HepG2 (cell line): ENCODE data around the gene FAT4. TPM values are rescaled to one million over a fixed set of nuclear protein-coding genes. Genes with fewer than 3 reads are reported as not detected.

Experiments used
- ARID4A ChIP-seq: sonication (generic); formaldehyde crosslinking; IDR thresholded peaks from 2 replicates; pipeline ENCODE4 v1.5.0; 2020; ENCODE audit warnings: mild to moderate bottlenecking, missing genetic modification reagents, borderline replicate concordance
- ASH2L ChIP-seq: fragments of 300-600, 200-600 bp; sonication (generic); IDR thresholded peaks from 2 replicates; pipeline ENCODE4 v1.7.0; 2017; ENCODE audit warnings: low read depth, mild to moderate bottlenecking, moderate library complexity, mixed read lengths, low read length; ENCODE audit not compliant: insufficient read length
- FOXO4 ChIP-seq: sonication (generic); formaldehyde crosslinking; conservative IDR thresholded peaks from 2 replicates; pipeline ENCODE4 v1.8.1; 2023; ENCODE audit warnings: missing genetic modification reagents
- HDAC1 ChIP-seq: sonication (generic); formaldehyde crosslinking; IDR thresholded peaks from 2 replicates; pipeline ENCODE4 v1.5.1; 2020; ENCODE audit warnings: mild to moderate bottlenecking, missing genetic modification reagents
- HDAC6 ChIP-seq: fragments of 200-600 bp; sonication (generic); IDR thresholded peaks from 2 replicates; pipeline ENCODE4 v1.7.0; 2017; ENCODE audit warnings: mild to moderate bottlenecking, antibody characterized with exemption, low read length, low read depth
- KLF6 ChIP-seq: IDR thresholded peaks from 2 replicates; pipeline ENCODE4 v1.8.0; 2016; ENCODE audit warnings: missing biosample characterization, missing genetic modification reagents
- MIER3 ChIP-seq: IDR thresholded peaks from 2 replicates; pipeline ENCODE4 v1.6.1; 2016; ENCODE audit warnings: missing compliant biosample characterization, borderline replicate concordance
- RBFOX2 ChIP-seq: fragments of 200-400 bp; formaldehyde crosslinking; IDR thresholded peaks from 2 replicates; pipeline ENCODE4 v1.6.1; 2017; ENCODE audit warnings: low read depth, mild to moderate bottlenecking, low read length
- RFX3 ChIP-seq: IDR thresholded peaks from 2 replicates; pipeline ENCODE4 v1.6.1; 2016; ENCODE audit warnings: missing biosample characterization, missing genetic modification reagents
- SIN3B ChIP-seq: fragments of 150-350 bp; IDR thresholded peaks from 2 replicates; pipeline ENCODE4 v1.6.1; 2014; ENCODE audit warnings: low read length
- SSRP1 ChIP-seq: IDR thresholded peaks from 2 replicates; pipeline ENCODE4 v1.6.1; 2016; ENCODE audit warnings: control low read depth
- ZMYM4 ChIP-seq: sonication (generic); formaldehyde crosslinking; IDR thresholded peaks from 2 replicates; pipeline ENCODE4 v1.8.1; 2023; ENCODE audit warnings: mild to moderate bottlenecking, missing genetic modification reagents
- ZNF292 ChIP-seq: sonication (generic); formaldehyde crosslinking; IDR thresholded peaks from 2 replicates; pipeline ENCODE4 v1.8.1; 2022; ENCODE audit warnings: mild to moderate bottlenecking, low read depth, missing genetic modification reagents, borderline replicate concordance
- ZNF704 ChIP-seq: sonication (generic); formaldehyde crosslinking; IDR thresholded peaks from 2 replicates; pipeline ENCODE4 v1.8.1; 2023; ENCODE audit warnings: mild to moderate bottlenecking, inconsistent platforms, moderate library complexity, missing genetic modification reagents, borderline replicate concordance
- ZNF761 ChIP-seq: sonication (generic); formaldehyde crosslinking; conservative IDR thresholded peaks from 2 replicates; pipeline ENCODE4 v1.4.0; 2020; ENCODE audit warnings: mild to moderate bottlenecking, missing genetic modification reagents
- ZNF772 ChIP-seq: sonication (generic); formaldehyde crosslinking; IDR thresholded peaks from 2 replicates; pipeline ENCODE4 v1.5.0; 2020; ENCODE audit warnings: mild to moderate bottlenecking, missing genetic modification reagents
- ZNF773 ChIP-seq: sonication (generic); formaldehyde crosslinking; IDR thresholded peaks from 2 replicates; pipeline ENCODE4 v1.4.0; 2020; ENCODE audit warnings: missing genetic modification reagents, borderline replicate concordance
- ZNF776 ChIP-seq: sonication (generic); formaldehyde crosslinking; IDR thresholded peaks from 2 replicates; pipeline ENCODE4 v1.4.0; 2020; ENCODE audit warnings: mild to moderate bottlenecking, missing genetic modification reagents
- ZNF782 ChIP-seq: sonication (generic); formaldehyde crosslinking; IDR thresholded peaks from 2 replicates; pipeline ENCODE4 v1.4.0; 2020; ENCODE audit warnings: missing genetic modification reagents, mild to moderate bottlenecking, borderline replicate concordance
- polyA plus RNA-seq, 8 experiments: library from polyadenylated mRNA; depleted of rRNA in 3 of 8; stranded (reverse) in 7 of 8; unstranded in 1 of 8; fragments of >200 nt; fragmentation: Illumina TruSeq in 4 of 8; extraction: Trizol in 4 of 8; gene quantifications; 2 replicates each; pipeline versions ENCODE4 v1.2.1 to v1.2.3, GENCODE V29; 2011 to 2016; ENCODE audit warnings: low read depth in 4 of 8, missing spikeins in 1 of 8, mixed read lengths in 1 of 8; ENCODE audit not compliant: insufficient read depth in 1 of 8
- total RNA-seq, 5 experiments: library from RNA; depleted of rRNA; stranded (reverse); fragments of >200 nt; fragmentation: Illumina TruSeq; extraction: Trizol; gene quantifications; 2 replicates each; pipeline ENCODE4 v1.2.3, GENCODE V29; 2016; ENCODE audit warnings: low read depth in 1 of 5

The FAT4 gene
- total and polyA plus RNA-seq, 2 of the 13 experiments (the other 11 are each of a cell fraction or from before 2014, with no cell fraction given) = 0.27 to 1.2 TPM

GRCh38 chr4:125314676-125315575, at the start of gene FAT4 (continued):
- peak; percentile 83; the same call in 1 of the 2 replicates for TF ChIP-seq ARID4A
- TF ChIP-seq ZNF292 (CRISPR knock-in tag) = peak; percentile 91
- peak; percentile 65; the same call in 1 of the 2 replicates for TF ChIP-seq ZNF782 (CRISPR knock-in tag)
- TF ChIP-seq SIN3B = no peak
- no peak for TF ChIP-seq ZNF704 (CRISPR knock-in tag)
- 0 out of 2 replicates have a peak, but pooled peaks have one; percentile 34 for TF ChIP-seq ZNF776
- peak; percentile 1 for TF ChIP-seq ASH2L
- TF ChIP-seq ZNF773 (CRISPR knock-in tag) = no peak
- 0 out of 2 replicates have a peak, but pooled peaks have one; percentile 94 for TF ChIP-seq FOXO4 (CRISPR knock-in tag)
- TF ChIP-seq ZNF772 (CRISPR knock-in tag) = peak; percentile 82
- TF ChIP-seq RBFOX2 = 0 out of 2 replicates have a peak, but pooled peaks have one; percentile 21
- TF ChIP-seq ZMYM4 (CRISPR knock-in tag) = peak; percentile 96
- peak; percentile 28; the same call in 1 of the 2 replicates for TF ChIP-seq ZNF761
- 0 out of 2 replicates have a peak, but pooled peaks have one; percentile 53 for TF ChIP-seq MIER3
- 0 out of 2 replicates have a peak, but pooled peaks have one; percentile 32 for TF ChIP-seq SSRP1 (CRISPR knock-in tag)
- TF ChIP-seq HDAC1 (CRISPR knock-in tag) = peak; percentile 83
- TF ChIP-seq HDAC6 = no peak
- TF ChIP-seq KLF6 = 0 out of 2 replicates have a peak, but pooled peaks have one; percentile 28
- no peak for TF ChIP-seq RFX3 (CRISPR knock-in tag)
